ENCODE measurements around the gene ANKRD63. TPM values are rescaled to one million over a fixed set of nuclear protein-coding genes. Genes with fewer than 3 reads are reported as not detected.

Gene ANKRD63
- total and polyA plus RNA-seq, 4 donors: not detected

DNA sequence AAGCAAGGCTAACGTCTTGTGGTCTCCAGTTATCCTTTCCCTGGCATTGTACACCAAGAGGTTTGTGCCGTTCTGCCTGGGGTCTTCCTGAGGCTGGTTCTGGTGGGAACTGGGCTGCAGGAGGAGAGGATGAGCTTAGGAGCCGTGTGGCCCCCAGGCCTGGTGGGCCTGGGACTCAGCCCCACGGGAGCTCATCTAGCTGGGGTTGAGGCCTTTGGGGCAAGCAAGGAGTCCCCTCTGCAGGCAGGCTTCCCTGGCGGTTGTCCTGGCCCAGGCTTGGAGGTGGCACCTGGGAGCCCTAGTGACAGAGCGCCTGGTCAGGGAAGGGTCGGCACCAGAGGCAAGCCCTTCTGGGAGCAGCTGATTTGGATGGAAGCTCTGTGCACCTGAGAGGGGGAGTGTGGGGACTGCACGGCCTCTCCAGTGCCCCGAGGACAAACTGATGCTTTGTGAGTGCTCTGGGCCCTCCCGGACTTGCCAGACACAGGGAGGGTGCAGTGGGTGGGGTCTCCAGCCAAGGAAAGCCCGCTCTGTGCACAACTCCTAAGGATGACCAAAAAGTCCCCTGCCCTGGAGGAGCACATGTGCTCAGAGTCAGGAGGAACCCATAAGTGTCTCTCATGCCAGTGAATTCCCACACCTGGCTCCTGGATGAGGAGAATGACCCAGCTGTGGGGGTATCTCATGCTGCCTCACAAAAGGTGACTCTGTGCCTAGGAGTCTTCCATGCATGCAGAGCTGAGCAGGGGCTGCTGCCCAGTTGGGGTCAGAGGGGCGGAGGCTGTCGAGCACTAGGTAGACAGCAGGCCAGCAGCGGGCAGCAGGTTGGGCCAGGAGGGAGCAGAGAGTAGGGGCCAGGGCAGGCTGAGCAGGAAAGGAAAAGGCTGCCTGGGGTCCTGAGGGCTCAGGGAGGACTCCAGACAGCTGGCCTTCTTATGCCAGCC, 41.3 kb downstream of the ANKRD63 start:
- peak; percentile 14 for DNase-seq (ENCODE audit: low spot score)
- Histone ChIP-seq H3K4me1 (ENCODE audit: control insufficient read depth in 4 of 4, insufficient read depth in 4 of 4, low read length in 3 of 4) (peaks cover 0 to 3% (median 1%) of the 10 kb centered on the region in 4 donors), H3K4me3 (ENCODE audit: low read depth in 1 of 3, low read length in 3 of 3) (no peak overlapping the region), H3K9me3 (ENCODE audit: control insufficient read depth in 4 of 4, low read length in 3 of 4) (no peaks in the 10 kb centered on the region), H3K27me3 (ENCODE audit: control insufficient read depth in 4 of 4, insufficient read depth in 4 of 4, low read length in 3 of 4) (peaks cover 0 to 4% (median 1%) of the 10 kb centered on the region in 4 donors), H3K36me3 (ENCODE audit: control insufficient read depth in 4 of 4, insufficient read depth in 3 of 4, low read depth in 1 of 4, low read length in 3 of 4) (no peaks in the 10 kb centered on the region), H3K27ac (ENCODE audit: low read depth in 1 of 2, low read length in 2 of 2) (no peak overlapping the region), H3K9ac (ENCODE audit: low read depth in 1 of 2, low read length in 2 of 2) (no peak overlapping the region)
- TF ChIP-seq JUND (IDR thresholded peaks at IDR 0.05) (no peak), NR2F2 (IDR thresholded peaks at IDR 0.05) (no peak), RAD21 (IDR thresholded peaks at IDR 0.05) (no peak), HNF4A (conservative IDR thresholded peaks at IDR 0.05) (no peak), FOXA2 (IDR thresholded peaks at IDR 0.05) (no peak), EGR1 (IDR thresholded peaks at IDR 0.05; ENCODE audit: low read depth in 2 of 2) (no peak), GABPA (IDR thresholded peaks at IDR 0.05 in 1 of 2, conservative IDR thresholded peaks at IDR 0.05 in 1 of 2) (no peak), HNF4G (IDR thresholded peaks at IDR 0.05) (no peak), TAF1 (conservative IDR thresholded peaks at IDR 0.05) (no peak), YY1 (IDR thresholded peaks at IDR 0.05) (no peak), FOXA1 (IDR thresholded peaks at IDR 0.05) (no peak), RXRA (IDR thresholded peaks at IDR 0.05) (no peak), SP1 (IDR thresholded peaks at IDR 0.05) (no peak)
- TF ChIP-seq, protein P1, sequence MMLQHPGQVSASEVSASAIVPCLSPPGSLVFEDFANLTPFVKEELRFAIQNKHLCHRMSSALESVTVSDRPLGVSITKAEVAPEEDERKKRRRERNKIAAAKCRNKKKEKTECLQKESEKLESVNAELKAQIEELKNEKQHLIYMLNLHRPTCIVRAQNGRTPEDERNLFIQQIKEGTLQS (IDR thresholded peaks at IDR 0.05): no peak
- TF ChIP-seq, protein P2, sequence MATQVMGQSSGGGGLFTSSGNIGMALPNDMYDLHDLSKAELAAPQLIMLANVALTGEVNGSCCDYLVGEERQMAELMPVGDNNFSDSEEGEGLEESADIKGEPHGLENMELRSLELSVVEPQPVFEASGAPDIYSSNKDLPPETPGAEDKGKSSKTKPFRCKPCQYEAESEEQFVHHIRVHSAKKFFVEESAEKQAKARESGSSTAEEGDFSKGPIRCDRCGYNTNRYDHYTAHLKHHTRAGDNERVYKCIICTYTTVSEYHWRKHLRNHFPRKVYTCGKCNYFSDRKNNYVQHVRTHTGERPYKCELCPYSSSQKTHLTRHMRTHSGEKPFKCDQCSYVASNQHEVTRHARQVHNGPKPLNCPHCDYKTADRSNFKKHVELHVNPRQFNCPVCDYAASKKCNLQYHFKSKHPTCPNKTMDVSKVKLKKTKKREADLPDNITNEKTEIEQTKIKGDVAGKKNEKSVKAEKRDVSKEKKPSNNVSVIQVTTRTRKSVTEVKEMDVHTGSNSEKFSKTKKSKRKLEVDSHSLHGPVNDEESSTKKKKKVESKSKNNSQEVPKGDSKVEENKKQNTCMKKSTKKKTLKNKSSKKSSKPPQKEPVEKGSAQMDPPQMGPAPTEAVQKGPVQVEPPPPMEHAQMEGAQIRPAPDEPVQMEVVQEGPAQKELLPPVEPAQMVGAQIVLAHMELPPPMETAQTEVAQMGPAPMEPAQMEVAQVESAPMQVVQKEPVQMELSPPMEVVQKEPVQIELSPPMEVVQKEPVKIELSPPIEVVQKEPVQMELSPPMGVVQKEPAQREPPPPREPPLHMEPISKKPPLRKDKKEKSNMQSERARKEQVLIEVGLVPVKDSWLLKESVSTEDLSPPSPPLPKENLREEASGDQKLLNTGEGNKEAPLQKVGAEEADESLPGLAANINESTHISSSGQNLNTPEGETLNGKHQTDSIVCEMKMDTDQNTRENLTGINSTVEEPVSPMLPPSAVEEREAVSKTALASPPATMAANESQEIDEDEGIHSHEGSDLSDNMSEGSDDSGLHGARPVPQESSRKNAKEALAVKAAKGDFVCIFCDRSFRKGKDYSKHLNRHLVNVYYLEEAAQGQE (IDR thresholded peaks at IDR 0.05): no peak
- TF ChIP-seq, protein P3, sequence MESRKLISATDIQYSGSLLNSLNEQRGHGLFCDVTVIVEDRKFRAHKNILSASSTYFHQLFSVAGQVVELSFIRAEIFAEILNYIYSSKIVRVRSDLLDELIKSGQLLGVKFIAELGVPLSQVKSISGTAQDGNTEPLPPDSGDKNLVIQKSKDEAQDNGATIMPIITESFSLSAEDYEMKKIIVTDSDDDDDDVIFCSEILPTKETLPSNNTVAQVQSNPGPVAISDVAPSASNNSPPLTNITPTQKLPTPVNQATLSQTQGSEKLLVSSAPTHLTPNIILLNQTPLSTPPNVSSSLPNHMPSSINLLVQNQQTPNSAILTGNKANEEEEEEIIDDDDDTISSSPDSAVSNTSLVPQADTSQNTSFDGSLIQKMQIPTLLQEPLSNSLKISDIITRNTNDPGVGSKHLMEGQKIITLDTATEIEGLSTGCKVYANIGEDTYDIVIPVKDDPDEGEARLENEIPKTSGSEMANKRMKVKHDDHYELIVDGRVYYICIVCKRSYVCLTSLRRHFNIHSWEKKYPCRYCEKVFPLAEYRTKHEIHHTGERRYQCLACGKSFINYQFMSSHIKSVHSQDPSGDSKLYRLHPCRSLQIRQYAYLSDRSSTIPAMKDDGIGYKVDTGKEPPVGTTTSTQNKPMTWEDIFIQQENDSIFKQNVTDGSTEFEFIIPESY (IDR thresholded peaks at IDR 0.05): no peak
- TF ChIP-seq, protein P4, sequence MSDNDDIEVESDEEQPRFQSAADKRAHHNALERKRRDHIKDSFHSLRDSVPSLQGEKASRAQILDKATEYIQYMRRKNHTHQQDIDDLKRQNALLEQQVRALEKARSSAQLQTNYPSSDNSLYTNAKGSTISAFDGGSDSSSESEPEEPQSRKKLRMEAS (IDR thresholded peaks at IDR 0.05): no peak
- TF ChIP-seq, protein P5, sequence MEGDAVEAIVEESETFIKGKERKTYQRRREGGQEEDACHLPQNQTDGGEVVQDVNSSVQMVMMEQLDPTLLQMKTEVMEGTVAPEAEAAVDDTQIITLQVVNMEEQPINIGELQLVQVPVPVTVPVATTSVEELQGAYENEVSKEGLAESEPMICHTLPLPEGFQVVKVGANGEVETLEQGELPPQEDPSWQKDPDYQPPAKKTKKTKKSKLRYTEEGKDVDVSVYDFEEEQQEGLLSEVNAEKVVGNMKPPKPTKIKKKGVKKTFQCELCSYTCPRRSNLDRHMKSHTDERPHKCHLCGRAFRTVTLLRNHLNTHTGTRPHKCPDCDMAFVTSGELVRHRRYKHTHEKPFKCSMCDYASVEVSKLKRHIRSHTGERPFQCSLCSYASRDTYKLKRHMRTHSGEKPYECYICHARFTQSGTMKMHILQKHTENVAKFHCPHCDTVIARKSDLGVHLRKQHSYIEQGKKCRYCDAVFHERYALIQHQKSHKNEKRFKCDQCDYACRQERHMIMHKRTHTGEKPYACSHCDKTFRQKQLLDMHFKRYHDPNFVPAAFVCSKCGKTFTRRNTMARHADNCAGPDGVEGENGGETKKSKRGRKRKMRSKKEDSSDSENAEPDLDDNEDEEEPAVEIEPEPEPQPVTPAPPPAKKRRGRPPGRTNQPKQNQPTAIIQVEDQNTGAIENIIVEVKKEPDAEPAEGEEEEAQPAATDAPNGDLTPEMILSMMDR (IDR thresholded peaks at IDR 0.05; ENCODE audit: low read depth, low read length, missing input control): no peak
- WGBS: 93% methylated on average over 14 of the region's 14 CpGs
